RPMI8226 (cell line): Measurements from ENCODE around the gene TMEM165.
"Not testable (repeated sequence)": the region's sequence is repeated elsewhere in the genome, so short reads cannot be mapped to it uniquely, and the experiment has no call there.

ENCODE experiments used
- DNase-seq: peaks from one replicate; pipeline ENCODE4 v3.0.0-alpha.2; 2015

The TMEM165 gene

GRCh38 chr4:55395529-55396307, at the start of gene TMEM165:
Gene TMEM165 (plus strand): TSS chr4:55395957. CDS start chr4:55396190, 233 bp downstream.
- DNase-seq: peak; percentile 89

GRCh38 chr4:55345980-55346850, 49.5 kb upstream of the TMEM165 start, which contains the start of gene SRD5A3:
Gene SRD5A3 (plus strand): TSS chr4:55346242. CDS start chr4:55346337, 95 bp downstream.
- peak; percentile 84 for DNase-seq

GRCh38 chr4:55346851-55347255, 48.9 kb upstream of the TMEM165 start:
- peak; percentile 5 for DNase-seq

- DNase-seq: no peak
Measured at GRCh38 chr4:55347610-55348228, 48.0 kb upstream of the TMEM165 start.

GRCh38 chr4:55348466-55348865, 47.3 kb upstream of the TMEM165 start:
- DNase-seq: no peak

- not testable (repeated sequence) for DNase-seq
Measured at GRCh38 chr4:55350870-55351269, 44.9 kb upstream of the TMEM165 start.

- DNase-seq: no peak
Measured at GRCh38 chr4:55351824-55352223, 43.9 kb upstream of the TMEM165 start.

GRCh38 chr4:55352726-55353125, 43.0 kb upstream of the TMEM165 start:
- no peak for DNase-seq

- DNase-seq: not testable (repeated sequence)
Measured at GRCh38 chr4:55353228-55353747, 42.5 kb upstream of the TMEM165 start.

GRCh38 chr4:55354648-55355047, 41.1 kb upstream of the TMEM165 start:
- no peak for DNase-seq

- DNase-seq: no peak
Measured at GRCh38 chr4:55355555-55355954, 40.2 kb upstream of the TMEM165 start.

GRCh38 chr4:55356991-55357461, 38.7 kb upstream of the TMEM165 start:
- DNase-seq: no peak

- DNase-seq: no peak
Measured at GRCh38 chr4:55358246-55358645, 37.5 kb upstream of the TMEM165 start.

- no peak for DNase-seq
Measured at GRCh38 chr4:55358668-55359067, 37.1 kb upstream of the TMEM165 start.

GRCh38 chr4:55359397-55359916, 36.3 kb upstream of the TMEM165 start:
- DNase-seq: no peak

GRCh38 chr4:55362938-55363337, 32.8 kb upstream of the TMEM165 start:
- DNase-seq: not testable (repeated sequence)

- no peak for DNase-seq
Measured at GRCh38 chr4:55363691-55364351, 31.9 kb upstream of the TMEM165 start.

- no peak for DNase-seq
Measured at GRCh38 chr4:55364691-55365344, 30.9 kb upstream of the TMEM165 start.

- no peak for DNase-seq
Measured at GRCh38 chr4:55365345-55365728, 30.4 kb upstream of the TMEM165 start.

- no peak for DNase-seq
Measured at GRCh38 chr4:55366621-55367020, 29.1 kb upstream of the TMEM165 start.

- DNase-seq: no peak
Measured at GRCh38 chr4:55367084-55367722, 28.6 kb upstream of the TMEM165 start.
